Omental fat pad (tissue), 4 donors: ENCODE data around the gene KEAP1. TPM values are rescaled to one million over a fixed set of nuclear protein-coding genes. Genes with fewer than 3 reads are reported as not detected.

Source experiments
- ATAC-seq: fragments of 150-250 bp; one replicate; pipeline ENCODE4 v1.9.1; 2016; ENCODE audit warnings: mild to moderate bottlenecking, moderate library complexity; ENCODE audit not compliant: low FRiP score
- DNase-seq: peaks from one replicate; pipeline ENCODE4 v3.0.0-alpha.2; 2019; ENCODE audit warnings: low spot score
- small RNA-seq: library from RNA; depleted of rRNA; stranded (forward); fragments of <200 nt; gene quantifications from one replicate; pipeline ENCODE3, GENCODE V24; 2016
- total RNA-seq, 4 donors: library from RNA; depleted of rRNA; stranded (reverse); fragments of >200 nt; gene quantifications; one replicate each; pipeline ENCODE4 v1.1.0, GENCODE V29; 2016
- TF ChIP-seq, protein P1 (sequence below), 3 donors: fragments of 450-650 bp; IDR thresholded peaks; one replicate each; pipeline ENCODE4 v1.5.1; 2016 to 2017; ENCODE audit warnings: antibody characterized with exemption in 3 of 3, mild to moderate bottlenecking in 3 of 3, moderate library complexity in 2 of 3

Gene KEAP1
- total RNA-seq, 4 donors from 2014 or later = 53.2 to 65.6 (median 59.3) TPM

GRCh38 chr19:10449037-10449436, 54.1 kb downstream of the KEAP1 start:
- ATAC-seq (no peak), DNase-seq (no peak)
- TF ChIP-seq, protein P1, sequence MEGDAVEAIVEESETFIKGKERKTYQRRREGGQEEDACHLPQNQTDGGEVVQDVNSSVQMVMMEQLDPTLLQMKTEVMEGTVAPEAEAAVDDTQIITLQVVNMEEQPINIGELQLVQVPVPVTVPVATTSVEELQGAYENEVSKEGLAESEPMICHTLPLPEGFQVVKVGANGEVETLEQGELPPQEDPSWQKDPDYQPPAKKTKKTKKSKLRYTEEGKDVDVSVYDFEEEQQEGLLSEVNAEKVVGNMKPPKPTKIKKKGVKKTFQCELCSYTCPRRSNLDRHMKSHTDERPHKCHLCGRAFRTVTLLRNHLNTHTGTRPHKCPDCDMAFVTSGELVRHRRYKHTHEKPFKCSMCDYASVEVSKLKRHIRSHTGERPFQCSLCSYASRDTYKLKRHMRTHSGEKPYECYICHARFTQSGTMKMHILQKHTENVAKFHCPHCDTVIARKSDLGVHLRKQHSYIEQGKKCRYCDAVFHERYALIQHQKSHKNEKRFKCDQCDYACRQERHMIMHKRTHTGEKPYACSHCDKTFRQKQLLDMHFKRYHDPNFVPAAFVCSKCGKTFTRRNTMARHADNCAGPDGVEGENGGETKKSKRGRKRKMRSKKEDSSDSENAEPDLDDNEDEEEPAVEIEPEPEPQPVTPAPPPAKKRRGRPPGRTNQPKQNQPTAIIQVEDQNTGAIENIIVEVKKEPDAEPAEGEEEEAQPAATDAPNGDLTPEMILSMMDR (IDR thresholded peaks at IDR 0.05) = no peak

DNA sequence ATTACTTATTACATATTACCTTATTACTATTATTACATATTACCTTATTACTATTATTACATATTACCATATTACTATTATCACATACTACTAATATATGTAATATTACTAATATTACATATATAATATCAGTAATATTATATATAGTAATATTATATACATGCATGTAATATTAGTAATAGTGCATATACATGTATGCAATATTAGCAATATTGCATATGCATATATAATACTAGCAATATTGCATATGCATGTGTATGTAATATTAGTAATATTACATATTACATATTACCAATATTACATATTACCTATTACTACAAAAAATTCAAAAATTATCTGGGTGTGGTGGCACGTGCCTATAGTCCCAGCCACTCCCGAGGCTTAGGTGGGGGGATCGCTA, 60.5 kb downstream of the KEAP1 start:
- ATAC-seq (no peak), DNase-seq (no peak)
- TF ChIP-seq, protein P1 (IDR thresholded peaks at IDR 0.05) = no peak

DNA sequence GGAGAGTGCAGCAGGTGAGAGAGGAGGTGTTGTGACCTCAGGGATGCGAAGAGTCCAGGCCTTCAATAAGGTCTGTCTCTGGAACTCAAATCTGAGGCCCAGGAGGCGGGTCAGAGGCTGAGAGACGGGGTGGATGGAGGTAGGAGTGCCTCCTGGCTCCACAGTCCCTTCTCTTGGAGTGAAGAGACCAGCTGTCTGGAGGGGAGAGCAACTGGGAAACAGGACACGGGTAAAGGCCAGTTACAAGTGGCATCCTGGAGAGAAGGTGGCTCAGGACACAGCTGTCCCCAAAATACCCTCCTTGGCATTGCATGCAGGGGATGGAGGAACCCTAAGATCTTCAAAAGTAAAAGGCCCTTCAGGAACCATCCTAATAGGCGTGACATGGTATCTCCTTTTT, 63.6 kb downstream of the KEAP1 start:
- ATAC-seq (no peak), DNase-seq (no peak)
- TF ChIP-seq, protein P1 (IDR thresholded peaks at IDR 0.05) = no peak

Small RNAs within 50 kb of the gene (small RNA-seq; reads per million reads assigned to genes)
- not detected for gene MIR1238
- not detected for gene RNU7-140P

Other genes starting within 250 kb of the KEAP1 start
- 100 to 1,000 TPM in 2 of 4 donors, 10 to 100 TPM in 2; 20.7 to 286 (median 81.0) TPM for gene ICAM1, start 232.2 kb downstream of the KEAP1 start, total RNA-seq
- 1 to 10 TPM in 3 of 4 donors, under 1 TPM in 1; 0.82 to 7.5 (median 2.0) TPM for gene ICAM4, start 216.4 kb downstream of the KEAP1 start, total RNA-seq
- gene ICAM5, start 213.4 kb downstream of the KEAP1 start, total RNA-seq = 1 to 10 TPM in 1 of 4 donors, under 1 TPM in 3; 0.31 to 1.1 (median 0.53) TPM
- 1 to 10 TPM in 1 of 4 donors, under 1 TPM in 3; 0.19 to 2.4 (median 0.94) TPM for gene ZGLP1, start 193.5 kb downstream of the KEAP1 start, total RNA-seq
- 10 to 100 TPM in 3 of 4 donors, 1 to 10 TPM in 1; 9.0 to 26.2 (median 17.8) TPM for gene FDX2, start 187.3 kb downstream of the KEAP1 start, total RNA-seq
- 10 to 100 TPM; 12.4 to 23.9 (median 15.8) TPM for gene RAVER1, start 169.8 kb downstream of the KEAP1 start, total RNA-seq
- gene ICAM3, start 163.7 kb downstream of the KEAP1 start, total RNA-seq = 10 to 100 TPM in 1 of 4 donors, 1 to 10 TPM in 3; 7.7 to 41.1 (median 9.4) TPM
- 100 to 1,000 TPM in 1 of 4 donors, 10 to 100 TPM in 3; 60.2 to 137 (median 76.9) TPM for gene TYK2, start 122.8 kb downstream of the KEAP1 start, total RNA-seq
- gene CDC37, start 99.8 kb downstream of the KEAP1 start, total RNA-seq = 100 to 1,000 TPM; 146 to 308 (median 195) TPM
- 10 to 100 TPM in 3 of 4 donors, 1 to 10 TPM in 1; 9.8 to 30.3 (median 16.2) TPM for gene PDE4A, start 82.8 kb downstream of the KEAP1 start, total RNA-seq
- under 1 TPM; 0.47 to 0.72 (median 0.56) TPM for gene S1PR5, start 14.1 kb upstream of the KEAP1 start, total RNA-seq
- 10 to 100 TPM; 12.9 to 16.6 (median 15.4) TPM for gene ATG4D, start 40.5 kb upstream of the KEAP1 start, total RNA-seq
- 10 to 100 TPM in 3 of 4 donors, 1 to 10 TPM in 1; 9.1 to 36.3 (median 16.3) TPM for gene KRI1, start 62.7 kb upstream of the KEAP1 start, total RNA-seq
- gene CDKN2D, start 65.6 kb upstream of the KEAP1 start, total RNA-seq = 10 to 100 TPM in 1 of 4 donors, 1 to 10 TPM in 3; 2.9 to 21.4 (median 7.5) TPM
- 1 to 10 TPM in 3 of 4 donors, not detected in 1; 1.8 to 8.2 (median 2.4) TPM for gene AP1M2, start 84.0 kb upstream of the KEAP1 start, total RNA-seq
- gene SLC44A2, start 122.2 kb upstream of the KEAP1 start, total RNA-seq = 100 to 1,000 TPM in 2 of 4 donors, 10 to 100 TPM in 2; 49.3 to 114 (median 85.0) TPM
- 100 to 1,000 TPM; 101 to 237 (median 120) TPM for gene ILF3, start 151.0 kb upstream of the KEAP1 start, total RNA-seq
- gene QTRT1, start 198.1 kb upstream of the KEAP1 start, total RNA-seq = 10 to 100 TPM; 25.0 to 40.2 (median 28.9) TPM
- 100 to 1,000 TPM in 2 of 4 donors, 10 to 100 TPM in 2; 76.5 to 135 (median 99.9) TPM for gene DNM2, start 214.7 kb upstream of the KEAP1 start, total RNA-seq